Measurements from ENCODE around the gene RPS16. TPM values are rescaled to one million over a fixed set of nuclear protein-coding genes. Genes with fewer than 3 reads are reported as not detected.
A peak's percentile ranks its signal among the peaks of the same experiment; 100 is the strongest.

Gene RPS16
- total RNA-seq, 2 donors from 2014 or later: 1,698 to 1,720 TPM

DNA sequence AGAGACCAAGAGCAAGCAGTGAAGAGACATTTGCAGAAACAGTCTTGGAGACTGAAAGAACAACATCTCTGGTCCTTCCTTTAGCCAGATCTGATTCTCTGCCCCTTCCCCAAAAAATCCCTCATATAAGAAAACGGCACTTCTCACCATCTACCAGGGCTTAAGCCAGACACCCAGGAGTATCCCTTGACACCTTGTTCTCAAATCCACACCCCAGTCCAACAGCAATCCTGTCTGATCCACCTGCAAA, 25.0 kb downstream of the RPS16 start:
- Histone ChIP-seq H3K4me3 (peak overlapping the region; percentile 96), H3K27ac (peak overlapping the region; percentile 100), H3K27me3 (peaks cover 15% of the 10 kb centered on the region), H3K9me3 (no peaks in the 10 kb centered on the region), H3K9ac (ENCODE audit: low read depth in 2 of 2, low read length in 2 of 2) (peak overlapping the region; percentile 88 to 98), H3K36me3 (peaks cover 10% of the 10 kb centered on the region), H3K4me1 (peaks cover 13% of the 10 kb centered on the region)
- intact Hi-C loops (cut with DNase I): no loop called here
- DNase-seq: no peak
- TF ChIP-seq, protein P1, sequence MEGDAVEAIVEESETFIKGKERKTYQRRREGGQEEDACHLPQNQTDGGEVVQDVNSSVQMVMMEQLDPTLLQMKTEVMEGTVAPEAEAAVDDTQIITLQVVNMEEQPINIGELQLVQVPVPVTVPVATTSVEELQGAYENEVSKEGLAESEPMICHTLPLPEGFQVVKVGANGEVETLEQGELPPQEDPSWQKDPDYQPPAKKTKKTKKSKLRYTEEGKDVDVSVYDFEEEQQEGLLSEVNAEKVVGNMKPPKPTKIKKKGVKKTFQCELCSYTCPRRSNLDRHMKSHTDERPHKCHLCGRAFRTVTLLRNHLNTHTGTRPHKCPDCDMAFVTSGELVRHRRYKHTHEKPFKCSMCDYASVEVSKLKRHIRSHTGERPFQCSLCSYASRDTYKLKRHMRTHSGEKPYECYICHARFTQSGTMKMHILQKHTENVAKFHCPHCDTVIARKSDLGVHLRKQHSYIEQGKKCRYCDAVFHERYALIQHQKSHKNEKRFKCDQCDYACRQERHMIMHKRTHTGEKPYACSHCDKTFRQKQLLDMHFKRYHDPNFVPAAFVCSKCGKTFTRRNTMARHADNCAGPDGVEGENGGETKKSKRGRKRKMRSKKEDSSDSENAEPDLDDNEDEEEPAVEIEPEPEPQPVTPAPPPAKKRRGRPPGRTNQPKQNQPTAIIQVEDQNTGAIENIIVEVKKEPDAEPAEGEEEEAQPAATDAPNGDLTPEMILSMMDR (IDR thresholded peaks at IDR 0.05): no peak

DNA sequence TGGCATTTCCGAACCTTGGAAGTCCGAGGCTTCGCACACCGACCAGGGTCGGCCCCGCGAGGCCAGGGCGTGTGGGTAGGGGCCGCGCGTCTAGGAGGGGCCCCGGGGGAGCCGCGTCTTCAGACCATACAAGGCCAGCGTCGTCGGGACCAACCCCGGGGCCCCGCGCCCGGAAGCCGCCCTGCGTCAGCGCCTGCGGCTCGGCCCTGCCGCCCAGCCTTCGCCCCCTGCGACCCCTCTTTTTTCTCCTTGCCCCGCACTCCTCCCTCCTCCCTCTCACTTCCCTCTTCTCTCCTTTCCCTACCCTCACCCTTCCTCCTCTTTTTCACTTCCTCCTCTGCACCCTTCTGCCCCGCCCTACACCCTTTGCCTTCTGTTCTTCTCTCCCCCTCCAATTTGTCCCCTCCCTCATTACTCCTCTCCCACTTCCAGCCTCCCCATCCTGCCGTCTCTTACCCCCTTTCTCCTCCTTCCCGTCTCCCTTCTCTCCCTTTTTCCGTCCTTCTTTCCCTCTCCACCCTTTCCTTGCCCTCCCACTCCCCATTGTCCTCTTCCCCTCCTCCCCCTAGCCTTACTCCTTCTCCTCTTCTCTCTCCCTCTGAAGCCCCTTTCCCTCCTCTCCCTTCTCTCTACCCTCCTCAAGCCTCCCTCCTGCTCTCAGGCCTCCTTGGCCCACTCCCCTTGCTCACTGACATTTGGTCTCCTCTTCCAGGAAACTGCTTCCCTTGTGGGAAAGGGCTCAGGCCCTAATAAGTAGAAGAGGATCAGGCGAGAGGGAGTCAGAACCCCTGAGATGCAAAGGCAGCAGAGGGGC, 25.5 kb downstream of the RPS16 start:
- TF ChIP-seq, protein P1 (IDR thresholded peaks at IDR 0.05): no peak
- Histone ChIP-seq H3K27me3 (peaks cover 15% of the 10 kb centered on the region), H3K9ac (ENCODE audit: low read depth in 2 of 2, low read length in 2 of 2) (peak overlapping the region; percentile 88 to 98), H3K4me1 (peaks cover 13% of the 10 kb centered on the region), H3K27ac (peak overlapping the region; percentile 100), H3K4me3 (peak overlapping the region; percentile 96), H3K36me3 (peaks cover 10% of the 10 kb centered on the region), H3K9me3 (no peaks in the 10 kb centered on the region)
- intact Hi-C loops (cut with DNase I): no loop called here
- peak; percentile 76 for DNase-seq

DNA sequence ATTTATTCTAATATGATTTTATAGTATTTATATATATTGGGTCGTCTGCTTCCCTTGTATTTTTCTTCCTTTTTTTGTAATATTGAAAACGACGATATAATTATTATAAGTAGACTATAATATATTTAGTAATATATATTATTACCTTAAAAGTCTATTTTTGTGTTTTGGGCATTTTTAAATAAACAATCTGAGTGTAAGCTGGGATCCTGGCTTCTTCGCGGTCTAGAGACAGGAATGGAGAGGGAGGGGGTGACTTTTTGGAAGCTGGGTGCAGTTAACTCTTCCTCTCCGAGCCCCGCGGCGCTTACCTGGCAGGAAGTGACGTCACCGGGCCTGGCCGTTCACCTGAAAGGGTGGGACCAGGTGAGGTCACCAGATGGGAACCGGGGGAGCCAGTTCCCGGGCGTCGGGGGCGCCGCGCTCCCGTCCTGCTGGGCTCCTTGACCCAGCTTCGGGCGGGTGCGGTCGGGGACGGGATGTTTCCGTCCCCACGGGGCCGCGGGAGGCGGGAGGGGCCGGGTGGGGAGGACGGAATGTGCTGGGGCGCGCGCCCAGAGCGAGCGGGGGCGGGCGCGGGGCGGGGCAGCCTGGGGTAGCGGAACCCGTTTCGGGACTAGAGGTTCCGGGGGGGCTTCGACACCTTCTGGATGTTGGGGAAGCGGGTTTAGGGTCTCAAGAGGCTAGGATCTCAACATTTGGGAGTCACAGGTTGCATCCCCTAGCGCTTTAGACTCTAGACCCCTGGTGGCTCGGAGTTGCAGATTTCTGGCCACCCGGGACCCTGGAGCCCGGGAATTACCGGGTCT, 26.3 kb downstream of the RPS16 start:
- intact Hi-C loops (cut with DNase I): no loop called here
- TF ChIP-seq, protein P1 (IDR thresholded peaks at IDR 0.05): no peak
- peak overlapping the region; percentile 96 for H3K4me3 ChIP-seq
- H3K9ac ChIP-seq (ENCODE audit: low read depth in 2 of 2, low read length in 2 of 2): peak overlapping the region; percentile 98 to 100
- H3K27ac ChIP-seq: peak overlapping the region; percentile 100
- peak; percentile 97 for DNase-seq
- H3K27me3 ChIP-seq: peaks cover 15% of the 10 kb centered on the region
- H3K4me1 ChIP-seq: peaks cover 13% of the 10 kb centered on the region
- H3K9me3 ChIP-seq: no peaks in the 10 kb centered on the region
- peaks cover 10% of the 10 kb centered on the region for H3K36me3 ChIP-seq

DNA sequence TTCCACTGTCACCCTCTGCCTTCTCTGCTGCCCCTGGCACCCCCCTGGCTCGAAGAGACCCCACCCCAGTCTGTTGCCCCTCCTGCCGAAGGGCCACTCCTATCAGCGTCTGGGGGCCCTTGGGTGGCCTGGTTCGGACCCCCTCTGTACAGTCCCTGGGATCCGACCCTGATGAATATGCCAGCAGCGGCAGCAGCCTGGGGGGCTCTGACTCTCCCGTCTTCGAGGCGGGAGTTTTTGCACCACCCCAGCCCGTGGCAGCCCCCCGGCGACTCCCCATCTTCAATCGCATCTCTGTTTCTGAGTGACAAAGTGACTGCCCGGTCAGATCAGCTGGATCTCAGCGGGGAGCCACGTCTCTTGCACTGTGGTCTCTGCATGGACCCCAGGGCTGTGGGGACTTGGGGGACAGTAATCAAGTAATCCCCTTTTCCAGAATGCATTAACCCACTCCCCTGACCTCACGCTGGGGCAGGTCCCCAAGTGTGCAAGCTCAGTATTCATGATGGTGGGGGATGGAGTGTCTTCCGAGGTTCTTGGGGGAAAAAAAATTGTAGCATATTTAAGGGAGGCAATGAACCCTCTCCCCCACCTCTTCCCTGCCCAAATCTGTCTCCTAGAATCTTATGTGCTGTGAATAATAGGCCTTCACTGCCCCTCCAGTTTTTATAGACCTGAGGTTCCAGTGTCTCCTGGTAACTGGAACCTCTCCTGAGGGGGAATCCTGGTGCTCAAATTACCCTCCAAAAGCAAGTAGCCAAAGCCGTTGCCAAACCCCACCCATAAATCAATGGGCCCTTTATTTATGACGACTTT, 27.1 kb downstream of the RPS16 start:
- H3K4me3 ChIP-seq: peak overlapping the region; percentile 96
- peaks cover 13% of the 10 kb centered on the region for H3K4me1 ChIP-seq
- H3K27ac ChIP-seq: peak overlapping the region; percentile 100
- H3K9ac ChIP-seq (ENCODE audit: low read depth in 2 of 2, low read length in 2 of 2): peak overlapping the region; percentile 98 to 100
- H3K9me3 ChIP-seq: no peaks in the 10 kb centered on the region
- TF ChIP-seq, protein P1 (IDR thresholded peaks at IDR 0.05): no peak
- peak; percentile 57 for DNase-seq
- peaks cover 10% of the 10 kb centered on the region for H3K36me3 ChIP-seq
- intact Hi-C loops (cut with DNase I): no loop called here
- peaks cover 10% of the 10 kb centered on the region for H3K27me3 ChIP-seq

Data from colonic mucosa (tissue), 4 donors.